Astrocyte (in vitro differentiated cells and primary cell): ENCODE measurements around the gene RAB3IL1. TPM values are rescaled to one million over a fixed set of nuclear protein-coding genes. Genes with fewer than 3 reads are reported as not detected.
A peak's percentile ranks its signal among the peaks of the same experiment; 100 is the strongest.

Source experiments
- DNase-seq: peaks from one replicate; pipeline ENCODE4 v3.0.0-alpha.2; 2010; ENCODE audit warnings: low read depth
- FAIRE-seq: peaks from 2 replicates; lab custom pipeline; 2011; peaks lifted over from hg19 to GRCh38; lab: Jason Lieb, UNC
- H2AFZ ChIP-seq: 2 replicates; pipeline ENCODE4 v1.6.0; 2012; ENCODE audit warnings: low read depth, low read length, inconsistent platforms
- H3K27ac ChIP-seq: 2 replicates; pipeline ENCODE4 v1.5.1; 2011; ENCODE audit warnings: low read depth, low read length, inconsistent platforms
- H3K27me3 ChIP-seq: 2 replicates; pipeline ENCODE4 v1.6.0; 2011; ENCODE audit warnings: low read length, inconsistent platforms; ENCODE audit not compliant: insufficient read depth
- H3K36me3 ChIP-seq: 2 replicates; pipeline ENCODE4 v1.5.1; 2011; ENCODE audit warnings: low read length, inconsistent platforms; ENCODE audit not compliant: insufficient read depth
- H3K4me1 ChIP-seq: 2 replicates; pipeline ENCODE4 v1.5.1; 2011; ENCODE audit warnings: low read length, inconsistent platforms; ENCODE audit not compliant: insufficient read depth
- H3K4me2 ChIP-seq: 2 replicates; pipeline ENCODE4 v1.6.0; 2012; ENCODE audit warnings: low read length, inconsistent platforms
- H3K4me3 ChIP-seq: 2 replicates; pipeline ENCODE4 v1.5.1; 2011; ENCODE audit warnings: low read depth, mild to moderate bottlenecking, low read length, inconsistent platforms; ENCODE audit not compliant: insufficient read depth
- H3K79me2 ChIP-seq: 2 replicates; pipeline ENCODE4 v1.6.0; 2012; ENCODE audit warnings: mild to moderate bottlenecking, low read length, inconsistent platforms; ENCODE audit not compliant: insufficient read depth
- H3K9ac ChIP-seq: 2 replicates; pipeline ENCODE4 v1.6.0; 2012; ENCODE audit warnings: mild to moderate bottlenecking, low read length, inconsistent platforms
- H3K9me3 ChIP-seq: 2 replicates; pipeline ENCODE4 v1.5.1; 2012; ENCODE audit warnings: low read depth, mild to moderate bottlenecking, low read length, inconsistent platforms; ENCODE audit not compliant: insufficient read depth
- H4K20me1 ChIP-seq: 2 replicates; pipeline ENCODE4 v1.6.0; 2012; ENCODE audit warnings: low read length, inconsistent platforms; ENCODE audit not compliant: insufficient read depth
- H3K27ac Mint-ChIP-seq: one replicate; pipeline ENCODE4 v1.8.0; 2021; ENCODE audit warnings: mild to moderate bottlenecking, mixed read lengths; ENCODE audit not compliant: unreplicated experiment
- H3K27me3 Mint-ChIP-seq: one replicate; pipeline ENCODE4 v1.8.0; 2021; ENCODE audit warnings: low read depth, mixed read lengths; ENCODE audit not compliant: unreplicated experiment
- H3K36me3 Mint-ChIP-seq: one replicate; pipeline ENCODE4 v1.8.0; 2021; ENCODE audit warnings: low read depth, mixed read lengths; ENCODE audit not compliant: unreplicated experiment
- H3K4me1 Mint-ChIP-seq: one replicate; pipeline ENCODE4 v1.8.0; 2021; ENCODE audit warnings: low read depth, mixed read lengths; ENCODE audit not compliant: unreplicated experiment
- H3K4me3 Mint-ChIP-seq: one replicate; pipeline ENCODE4 v1.8.0; 2021; ENCODE audit warnings: mild to moderate bottlenecking, moderate library complexity, mixed read lengths; ENCODE audit not compliant: unreplicated experiment
- H3K9me3 Mint-ChIP-seq: one replicate; pipeline ENCODE4 v1.8.0; 2021; ENCODE audit warnings: mild to moderate bottlenecking, mixed read lengths; ENCODE audit not compliant: unreplicated experiment
- CTCF ChIP-seq: IDR thresholded peaks from 2 replicates; pipeline ENCODE4 v1.5.1; 2011; ENCODE audit warnings: low read depth, mild to moderate bottlenecking, inconsistent platforms, low read length, moderate library complexity; ENCODE audit not compliant: insufficient read depth
- EZH2 ChIP-seq: IDR thresholded peaks from 2 replicates; pipeline ENCODE4 v1.6.1; 2012; ENCODE audit warnings: mild to moderate bottlenecking, low read length, inconsistent platforms; ENCODE audit not compliant: insufficient read depth
- total RNA-seq: library from RNA; stranded (reverse); gene quantifications from 2 replicates; pipeline ENCODE4 v1.2.1, GENCODE V29; 2021

The RAB3IL1 gene
- total RNA-seq, 1 donor from 2014 or later, result 0.91 TPM

DNA sequence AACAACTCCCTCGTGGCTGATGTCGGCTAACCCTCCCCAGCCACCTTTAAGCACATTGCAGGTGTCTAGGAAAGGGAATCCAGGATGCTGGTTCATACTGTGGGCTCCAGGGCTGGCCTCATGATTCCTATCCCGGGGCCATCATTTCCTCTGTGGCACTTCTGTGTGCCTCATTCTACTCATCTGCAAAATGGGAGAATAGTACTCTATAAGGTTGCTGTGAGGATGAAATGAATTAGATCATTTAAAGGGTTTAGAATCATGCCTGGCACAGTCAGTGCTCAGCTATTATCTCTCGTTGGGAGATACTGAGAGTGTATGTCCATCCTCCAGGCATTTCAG, 21.7 kb downstream of the RAB3IL1 start:
- no peaks in the 10 kb centered on the region for H4K20me1 ChIP-seq
- peaks cover 4% of the 10 kb centered on the region for H3K4me1 ChIP-seq
- no peak overlapping the region for H3K4me3 Mint-ChIP-seq
- H3K4me1 Mint-ChIP-seq, result no peaks in the 10 kb centered on the region
- no peak overlapping the region for H3K4me3 ChIP-seq
- no peaks in the 10 kb centered on the region for H3K36me3 Mint-ChIP-seq
- no peak overlapping the region for H3K9ac ChIP-seq
- no peak overlapping the region for H3K27ac Mint-ChIP-seq
- no peaks in the 10 kb centered on the region for H3K79me2 ChIP-seq
- no peaks in the 10 kb centered on the region for H3K27me3 ChIP-seq
- H3K9me3 Mint-ChIP-seq, result no peaks in the 10 kb centered on the region
- no peak overlapping the region for H2AFZ ChIP-seq
- H3K27me3 Mint-ChIP-seq, result peaks cover 10% of the 10 kb centered on the region
- no peak overlapping the region for H3K27ac ChIP-seq
- FAIRE-seq, result no peak
- no peaks in the 10 kb centered on the region for H3K9me3 ChIP-seq
- H3K36me3 ChIP-seq, result no peaks in the 10 kb centered on the region
- no peak overlapping the region for H3K4me2 ChIP-seq
- no peak for DNase-seq
- no peak for TF ChIP-seq CTCF
- no peak for TF ChIP-seq EZH2

DNA sequence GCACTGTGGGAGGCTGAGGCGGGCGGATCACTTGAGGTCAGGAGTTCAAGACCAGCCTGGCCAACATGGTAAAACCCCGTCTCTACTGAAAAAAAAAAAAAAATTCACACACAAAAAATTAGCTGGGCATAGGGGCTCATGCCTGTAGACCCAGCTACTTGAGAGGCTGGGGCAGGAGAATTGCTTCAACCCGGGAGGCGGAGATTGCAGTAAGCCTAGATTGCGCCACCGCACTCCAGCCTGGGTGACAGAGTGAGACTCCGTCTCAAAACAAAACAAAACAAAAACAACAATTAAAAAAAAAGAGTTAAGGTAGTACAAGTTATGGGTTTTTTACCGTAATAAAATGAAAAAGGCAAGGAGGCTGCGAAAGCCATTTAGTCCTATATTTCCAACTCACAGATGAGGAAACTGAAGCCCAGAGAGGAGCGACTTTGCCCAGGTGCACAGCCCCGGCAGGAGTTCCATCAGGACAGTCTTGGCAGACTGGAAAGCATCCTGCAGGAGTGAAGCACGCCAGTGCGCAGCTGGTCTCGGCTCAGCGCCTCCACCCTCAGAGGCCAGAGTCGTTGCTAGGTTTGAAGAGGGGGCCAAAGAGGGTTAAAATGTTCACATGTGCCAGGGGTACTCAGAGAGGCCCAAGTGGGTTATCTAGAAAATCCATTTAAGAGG, 22.2 kb downstream of the RAB3IL1 start:
- no peak overlapping the region for H3K27ac ChIP-seq
- peaks cover 8% of the 10 kb centered on the region for H3K27me3 Mint-ChIP-seq
- TF ChIP-seq EZH2, result no peak
- no peak for TF ChIP-seq CTCF
- H3K4me3 Mint-ChIP-seq, result peak overlapping the region; percentile 50
- no peaks in the 10 kb centered on the region for H3K9me3 Mint-ChIP-seq
- H3K4me1 ChIP-seq, result peaks cover 9% of the 10 kb centered on the region
- no peak overlapping the region for H3K4me2 ChIP-seq
- H2AFZ ChIP-seq, result no peak overlapping the region
- FAIRE-seq (no peak), DNase-seq (no peak)
- no peaks in the 10 kb centered on the region for H4K20me1 ChIP-seq
- no peaks in the 10 kb centered on the region for H3K36me3 Mint-ChIP-seq
- H3K9me3 ChIP-seq, result no peaks in the 10 kb centered on the region
- H3K27me3 ChIP-seq, result no peaks in the 10 kb centered on the region
- H3K27ac Mint-ChIP-seq, result no peak overlapping the region
- H3K9ac ChIP-seq, result no peak overlapping the region
- peaks cover under 1% of the 10 kb centered on the region for H3K4me1 Mint-ChIP-seq
- no peak overlapping the region for H3K4me3 ChIP-seq
- peaks cover 2% of the 10 kb centered on the region for H3K79me2 ChIP-seq
- no peaks in the 10 kb centered on the region for H3K36me3 ChIP-seq

DNA sequence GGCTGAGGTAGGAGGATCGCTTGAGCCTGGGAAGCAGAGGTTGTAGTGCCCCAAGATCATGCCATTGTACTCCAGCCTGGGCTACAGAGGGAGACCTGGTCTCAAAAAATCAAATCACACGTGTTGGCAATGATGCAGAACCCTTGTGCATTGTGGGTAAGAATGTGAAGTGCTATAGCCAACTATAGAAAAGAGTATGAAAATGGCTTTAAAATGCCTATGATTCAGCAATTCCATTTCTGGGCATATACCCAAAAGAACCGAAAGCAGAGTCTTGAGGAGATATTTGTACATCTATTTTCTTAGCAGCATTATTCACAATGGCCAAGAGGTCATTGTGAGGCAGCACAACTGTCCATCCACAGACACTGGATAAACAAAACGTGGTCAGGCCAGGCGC, 23.4 kb downstream of the RAB3IL1 start:
- Mint-ChIP-seq H3K27me3 (peaks cover 8% of the 10 kb centered on the region), H3K36me3 (no peaks in the 10 kb centered on the region), H3K4me3 (no peak overlapping the region), H3K4me1 (peaks cover 6% of the 10 kb centered on the region), H3K9me3 (no peaks in the 10 kb centered on the region), H3K27ac (no peak overlapping the region)
- FAIRE-seq (no peak), DNase-seq (peak; percentile 82)
- Histone ChIP-seq H3K27me3 (no peaks in the 10 kb centered on the region), H2AFZ (no peak overlapping the region), H3K36me3 (no peaks in the 10 kb centered on the region), H4K20me1 (no peaks in the 10 kb centered on the region), H3K4me2 (no peak overlapping the region), H3K79me2 (peaks cover 9% of the 10 kb centered on the region), H3K4me3 (no peak overlapping the region), H3K4me1 (peaks cover 12% of the 10 kb centered on the region), H3K9me3 (no peaks in the 10 kb centered on the region), H3K9ac (no peak overlapping the region), H3K27ac (no peak overlapping the region)
- TF ChIP-seq CTCF, result no peak
- TF ChIP-seq EZH2, result no peak
